GM12878 (cell line): Measurements from ENCODE around the gene DDX42. TPM values are rescaled to one million over a fixed set of nuclear protein-coding genes. Genes with fewer than 3 reads are reported as not detected.

Experiments
- ATAC-seq: fragments of 200-7000 bp; cut with Tn5 transposase; 3 replicates; pipeline ENCODE4 v1.9.1; 2020; ENCODE audit warnings: mild to moderate bottlenecking, moderate library complexity
- BruUV-seq: library from RNA; stranded (reverse); fragments of 400-500 nt; replicated peaks from 2 replicates; lab custom pipeline; 2021; lab: Mats Ljungman, UMichigan
- CTCF ChIA-PET: fragments of 300-600 bp; sonication (Branson Sonifier 250); formaldehyde crosslinking; extraction: SDS; loops from one replicate; lab custom pipeline; 2021; ENCODE audit warnings: inconsistent platforms; lab: Yijun Ruan, JAX
- POLR2A ChIA-PET: fragments of 350-600 bp; formaldehyde crosslinking; extraction: SDS; loops from one replicate; lab custom pipeline; 2021; ENCODE audit warnings: inconsistent platforms; lab: Charles Lee
- RAD21 ChIA-PET: fragments of 300-600 bp; sonication (Branson Sonifier 250); formaldehyde crosslinking; loops from one replicate; lab custom pipeline; 2023; ENCODE audit warnings: antibody characterized with exemption; ENCODE audit not compliant: unreplicated experiment; lab: Charles Lee
- SMC1A ChIA-PET: fragments of 300-600 bp; sonication (Branson Sonifier 250); formaldehyde crosslinking; loops from one replicate; lab custom pipeline; 2023; ENCODE audit not compliant: unreplicated experiment, uncharacterized antibody; lab: Charles Lee
- DNase-seq: peaks from one replicate; pipeline ENCODE4 v3.0.0-alpha.2; 2011; ENCODE audit warnings: low read depth, low spot score
- FAIRE-seq: peaks from 3 replicates; lab custom pipeline; 2011; peaks lifted over from hg19 to GRCh38; lab: Jason Lieb, UNC
- H2AFZ ChIP-seq: 2 replicates; pipeline ENCODE4 v1.6.0; 2011; ENCODE audit warnings: low read depth, low read length, control low read depth; ENCODE audit not compliant: control insufficient read depth
- H3K27ac ChIP-seq: 2 replicates; pipeline ENCODE4 v1.5.1; 2011; ENCODE audit warnings: control low read depth; ENCODE audit not compliant: control insufficient read depth, insufficient read depth
- H3K27me3 ChIP-seq, 2 experiments: replicated peaks in 1 of 2; 2 replicates each; pipeline versions ENCODE4 v1.6.0 to v1.6.1; 2011; ENCODE audit warnings: low read length in 1 of 2; ENCODE audit not compliant: control insufficient read depth in 2 of 2, insufficient read depth in 2 of 2
- H3K36me3 ChIP-seq, 2 experiments: 2 replicates each; pipeline ENCODE4 v1.5.1; 2011; ENCODE audit warnings: low read length in 1 of 2; ENCODE audit not compliant: control insufficient read depth in 2 of 2, insufficient read depth in 2 of 2
- H3K4me1 ChIP-seq: 2 replicates; pipeline ENCODE4 v1.6.1; 2011; ENCODE audit warnings: mild to moderate bottlenecking, low read length, moderate library complexity, mixed read lengths; ENCODE audit not compliant: control insufficient read depth, insufficient read depth
- H3K4me2 ChIP-seq: 2 replicates; pipeline ENCODE4 v1.6.0; 2011; ENCODE audit warnings: control low read depth; ENCODE audit not compliant: control insufficient read depth, insufficient read depth
- H3K4me3 ChIP-seq: fragments of 200-600 bp; sonication (generic); 2 replicates; pipeline ENCODE4 v1.5.1; 2016
- H3K79me2 ChIP-seq: 2 replicates; pipeline ENCODE4 v1.6.0; 2011; ENCODE audit warnings: low read length; ENCODE audit not compliant: control insufficient read depth, insufficient read depth
- H3K9ac ChIP-seq: 2 replicates; pipeline ENCODE4 v1.8.0; 2011; ENCODE audit warnings: low read length, control low read depth, mixed read lengths; ENCODE audit not compliant: control insufficient read depth, insufficient read depth
- H3K9me3 ChIP-seq: replicated peaks from 3 replicates; pipeline ENCODE4 v1.5.1; 2011; ENCODE audit warnings: mild to moderate bottlenecking, low read length; ENCODE audit not compliant: control insufficient read depth, insufficient read depth
- H4K20me1 ChIP-seq: 2 replicates; pipeline ENCODE4 v1.6.0; 2011; ENCODE audit not compliant: control insufficient read depth, insufficient read depth
- HSF1 ChIP-seq: fragments of 150-350 bp; IDR thresholded peaks from 2 replicates; pipeline ENCODE4 v1.6.1; 2014; ENCODE audit warnings: mild to moderate bottlenecking, low read depth, low read length
- ZNF274 ChIP-seq: IDR thresholded peaks from one replicate; pipeline ENCODE4 v1.8.0; 2011; ENCODE audit not compliant: insufficient read length, insufficient read depth
- WGBS: methylation state at CpG from one replicate; pipeline ENCODE4 v1.1.6; 2016; ENCODE audit warnings: low lambda C conversion rate; ENCODE audit not compliant: insufficient replicate concordance, insufficient coverage; ENCODE audit errors: missing lambda C conversion rate; 5-methylcytosine and 5-hydroxymethylcytosine counted together
- in situ Hi-C: fragments of 300-500 bp; cut with MboI; formaldehyde crosslinking; loops from 9 replicates; pipeline ENCODE4 v1.14.3; 2018; ENCODE audit warnings: mixed read lengths
- intact Hi-C: fragments of 100-400 bp; cut with micrococcal nuclease; formaldehyde crosslinking; loops from one replicate; pipeline ENCODE4 v1.14.2; 2022; ENCODE audit not compliant: unreplicated experiment
- polyA plus RNA-seq, 11 experiments: library from polyadenylated mRNA; depleted of rRNA in 4 of 11; unstranded in 6 of 11; stranded (reverse) in 5 of 11; fragments of >200 nt; fragmentation: Nextera tagmentation in 4 of 11; fragmentation: Illumina TruSeq in 1 of 11; extraction: Ambion mirVana in 4 of 11; extraction: Trizol in 1 of 11; gene quantifications; 1 replicate in 1 of 11; 2 replicates in 10 of 11; pipeline versions ENCODE4 v1.2.1 to v1.2.3, GENCODE V29; 2011 to 2016; ENCODE audit warnings: inconsistent platforms in 2 of 11, missing spikeins in 2 of 11, low read depth in 1 of 11
- total RNA-seq, 4 experiments: library from RNA; depleted of rRNA in 3 of 4; stranded (reverse); fragments of >200 nt in 3 of 4; fragmentation: Illumina TruSeq in 1 of 4; extraction: Trizol in 1 of 4; gene quantifications; 2 replicates each; pipeline versions ENCODE4 v1.2.1 to v1.2.3, GENCODE V29; 2013 to 2021
- TF ChIP-seq, protein P1 (sequence below): fragments of 450-650 bp; IDR thresholded peaks from 2 replicates; pipeline ENCODE4 v1.6.1; 2017; ENCODE audit warnings: borderline replicate concordance
- TF ChIP-seq, protein P2 (sequence below): IDR thresholded peaks from 2 replicates; pipeline ENCODE4 v1.6.1; 2011; ENCODE audit warnings: low read depth, low read length, improper control_type of control experiment, borderline replicate concordance

DDX42 gene
- total and polyA plus RNA-seq, 10 of the 15 experiments (the other 5 are each of a cell fraction or from before 2014, with no cell fraction given), result 14.6 to 147 (median 65.3) TPM

GRCh38 chr17:63836811-63837210 lies 62.8 kb downstream of the DDX42 start:
- no peak for DNase-seq
- Histone ChIP-seq H2AFZ (no peak overlapping the region), H3K4me1 (peaks cover 14% of the 10 kb centered on the region), H3K9me3 (no peaks in the 10 kb centered on the region), H3K4me3 (no peak overlapping the region)
- intact Hi-C loops, result no loop called here
- 98% methylated on average over 7 of the region's 7 CpGs for WGBS
- POLR2A ChIA-PET, result interaction anchor here (0.9 kb wide), 1 partner anchor 9 kb away, joined by 3 read pairs; no protein-coding TSS in a partner anchor
- no peak for TF ChIP-seq ZNF274
- no peak for TF ChIP-seq HSF1
- TF ChIP-seq, protein P1, sequence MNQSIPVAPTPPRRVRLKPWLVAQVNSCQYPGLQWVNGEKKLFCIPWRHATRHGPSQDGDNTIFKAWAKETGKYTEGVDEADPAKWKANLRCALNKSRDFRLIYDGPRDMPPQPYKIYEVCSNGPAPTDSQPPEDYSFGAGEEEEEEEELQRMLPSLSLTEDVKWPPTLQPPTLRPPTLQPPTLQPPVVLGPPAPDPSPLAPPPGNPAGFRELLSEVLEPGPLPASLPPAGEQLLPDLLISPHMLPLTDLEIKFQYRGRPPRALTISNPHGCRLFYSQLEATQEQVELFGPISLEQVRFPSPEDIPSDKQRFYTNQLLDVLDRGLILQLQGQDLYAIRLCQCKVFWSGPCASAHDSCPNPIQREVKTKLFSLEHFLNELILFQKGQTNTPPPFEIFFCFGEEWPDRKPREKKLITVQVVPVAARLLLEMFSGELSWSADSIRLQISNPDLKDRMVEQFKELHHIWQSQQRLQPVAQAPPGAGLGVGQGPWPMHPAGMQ, result no peak
- TF ChIP-seq, protein P2, sequence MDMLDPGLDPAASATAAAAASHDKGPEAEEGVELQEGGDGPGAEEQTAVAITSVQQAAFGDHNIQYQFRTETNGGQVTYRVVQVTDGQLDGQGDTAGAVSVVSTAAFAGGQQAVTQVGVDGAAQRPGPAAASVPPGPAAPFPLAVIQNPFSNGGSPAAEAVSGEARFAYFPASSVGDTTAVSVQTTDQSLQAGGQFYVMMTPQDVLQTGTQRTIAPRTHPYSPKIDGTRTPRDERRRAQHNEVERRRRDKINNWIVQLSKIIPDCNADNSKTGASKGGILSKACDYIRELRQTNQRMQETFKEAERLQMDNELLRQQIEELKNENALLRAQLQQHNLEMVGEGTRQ, result no peak
- TF ChIP-seq, all 136 proteins: peak for 0
- in situ Hi-C loops, result loop anchor here (25.0 kb wide), 1 partner anchor 400 kb away; the partner anchor contains the start of gene CYB561
- ChIA-PET CTCF (interaction anchor here (1.4 kb wide), 1 partner anchor 9 kb away, joined by 6 read pairs; no protein-coding TSS in a partner anchor), SMC1A (interaction anchor here (2.2 kb wide), 1 partner anchor 8 kb away, joined by 5 read pairs; no protein-coding TSS in a partner anchor), RAD21 (no interaction called here)
- Histone ChIP-seq H3K36me3 (peaks cover 24 to 30% of the 10 kb centered on the region in 2 experiments; a peak in 3 of 4 replicates), H3K9ac (no peak overlapping the region), H3K4me2 (no peak overlapping the region), H3K27me3 (no peaks in the 10 kb centered on the region), H3K27ac (no peak overlapping the region), H3K79me2 (peaks cover 41% of the 10 kb centered on the region), H4K20me1 (no peaks in the 10 kb centered on the region)
- FAIRE-seq, result no peak
- BruUV-seq, result no TSS peak
- ATAC-seq, result no peak
